KG1 (cell line): ENCODE data around the gene AGBL4.

Experiments used
- DNase-seq: peaks from one replicate; lab custom pipeline; 2025; lab: John Stamatoyannopoulos, UW

Gene AGBL4

DNA sequence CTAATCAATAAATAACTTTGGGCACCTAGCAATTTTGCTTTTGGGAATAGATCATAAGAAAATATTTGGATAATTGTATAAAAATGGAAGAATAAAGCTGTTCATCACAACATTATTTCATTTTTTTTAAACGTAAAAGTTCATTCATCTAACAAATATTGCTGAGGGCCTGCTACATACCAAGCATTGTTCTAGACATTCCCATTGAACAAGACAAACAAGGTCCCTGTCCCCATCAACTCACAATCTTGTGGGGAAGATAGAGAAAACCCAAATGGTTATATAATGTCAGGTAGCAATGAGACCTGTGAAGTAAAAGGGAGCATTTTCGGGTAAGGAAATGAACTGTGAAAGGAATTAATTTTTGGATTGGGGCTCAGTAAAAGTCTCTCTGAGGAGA lies 1193.0 kb downstream of the AGBL4 start:
- DNase-seq, result no peak

DNA sequence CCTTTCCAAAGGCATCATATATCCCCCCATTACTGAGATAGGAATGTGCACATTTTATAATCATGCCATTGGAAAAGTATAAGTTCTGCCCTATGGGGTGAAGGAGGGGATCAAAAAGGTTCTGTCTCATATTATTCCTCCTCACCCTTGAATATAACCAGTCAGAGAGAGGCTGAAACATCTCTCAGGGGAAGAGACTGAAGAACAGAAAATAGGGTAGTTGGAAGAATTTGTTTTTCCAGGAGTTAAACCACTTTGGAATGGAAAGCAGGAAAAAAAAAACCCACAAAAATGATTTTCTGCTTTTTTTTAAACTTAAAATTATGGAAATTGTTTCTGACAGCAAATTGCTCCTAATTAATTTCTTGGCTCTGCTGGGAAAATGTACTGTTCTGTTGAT lies 1194.3 kb downstream of the AGBL4 start:
- no peak for DNase-seq

DNA sequence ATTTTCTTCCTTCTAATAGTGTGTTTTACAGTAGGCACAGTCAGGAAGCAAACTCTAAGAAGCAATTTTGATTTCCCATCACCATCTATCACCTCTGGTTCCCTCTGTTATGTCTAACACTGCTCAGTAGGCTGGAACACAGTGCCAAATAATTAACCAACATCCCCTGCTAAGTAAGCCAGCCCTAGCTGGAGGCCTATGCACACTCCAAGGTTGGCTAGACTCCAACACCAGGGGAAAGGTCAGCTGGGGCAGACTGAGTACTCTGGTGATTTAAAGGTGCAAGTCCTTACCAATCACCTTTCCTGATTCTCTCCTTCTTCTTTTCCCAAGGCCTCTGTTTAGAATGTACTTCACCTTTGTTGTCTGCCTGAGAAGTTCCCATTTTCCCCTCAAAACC lies 1200.6 kb downstream of the AGBL4 start:
- DNase-seq, result no peak

DNA sequence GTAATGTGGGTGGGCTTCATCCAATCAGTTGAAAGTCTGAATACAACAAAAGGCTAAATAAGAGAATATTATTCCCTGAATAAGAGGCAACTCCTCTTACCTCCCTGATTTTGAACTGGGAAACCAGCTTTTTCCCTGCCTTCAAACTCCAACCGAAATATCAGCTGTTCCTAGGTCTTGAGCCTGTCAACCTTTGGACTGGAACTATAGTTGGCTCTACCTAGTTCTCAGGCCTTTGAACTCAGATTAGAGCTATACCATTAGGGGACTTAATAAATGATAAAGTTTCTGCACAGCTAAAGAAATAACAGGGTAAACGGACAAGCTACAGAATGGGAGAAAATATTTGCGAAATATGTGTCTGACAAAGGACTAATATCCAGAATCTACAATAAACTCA lies 1203.3 kb downstream of the AGBL4 start:
- DNase-seq, result no peak

DNA sequence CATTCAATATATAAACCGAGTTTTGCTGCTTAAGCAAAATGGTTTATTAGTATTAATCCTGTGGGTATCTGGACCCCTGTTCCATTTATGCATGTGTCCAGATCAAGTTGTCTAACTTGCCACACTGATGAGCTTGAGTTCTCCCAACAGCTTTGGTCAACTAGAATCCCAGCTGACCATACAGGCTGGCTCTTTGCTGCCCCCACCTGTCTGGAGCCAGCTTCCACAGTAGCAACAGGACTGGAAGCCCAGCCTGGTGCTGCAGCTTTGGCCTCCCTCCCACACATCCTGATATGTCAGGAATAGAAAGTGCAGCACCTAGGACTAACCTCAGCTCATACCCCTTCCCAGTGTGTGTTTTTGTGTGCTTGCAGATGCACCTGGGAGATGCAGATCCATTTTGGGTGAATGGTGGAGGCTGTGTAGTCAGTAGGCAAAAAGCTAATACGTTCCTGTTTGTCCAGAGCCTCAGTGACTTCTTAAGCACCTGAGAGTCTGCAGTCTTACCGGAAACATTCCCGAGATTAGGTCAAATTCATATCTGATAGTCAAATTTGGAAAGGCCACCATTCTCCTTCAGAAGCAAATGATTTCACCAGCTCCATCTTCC lies 1206.1 kb downstream of the AGBL4 start:
- DNase-seq, result peak; percentile 2

DNA sequence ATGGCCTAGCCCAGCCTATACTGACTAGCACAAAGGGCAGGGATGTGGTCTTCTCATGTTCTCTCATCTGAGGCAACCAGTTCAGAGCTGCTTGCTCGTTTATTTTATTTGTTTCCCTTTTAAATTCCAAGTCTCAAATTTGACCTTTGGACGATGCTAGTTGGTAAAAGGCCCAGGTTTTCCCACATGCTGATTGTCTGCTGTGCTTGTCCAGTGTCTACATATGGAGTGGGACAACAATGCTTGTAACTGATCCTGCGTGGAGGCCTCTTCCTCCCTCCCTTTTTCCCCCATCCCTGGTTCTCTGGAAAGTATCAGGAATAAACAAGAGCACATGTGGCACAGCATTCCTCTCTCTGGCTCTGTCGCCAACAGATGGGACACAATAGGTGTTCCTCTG lies 1213.0 kb downstream of the AGBL4 start:
- DNase-seq, result no peak

DNA sequence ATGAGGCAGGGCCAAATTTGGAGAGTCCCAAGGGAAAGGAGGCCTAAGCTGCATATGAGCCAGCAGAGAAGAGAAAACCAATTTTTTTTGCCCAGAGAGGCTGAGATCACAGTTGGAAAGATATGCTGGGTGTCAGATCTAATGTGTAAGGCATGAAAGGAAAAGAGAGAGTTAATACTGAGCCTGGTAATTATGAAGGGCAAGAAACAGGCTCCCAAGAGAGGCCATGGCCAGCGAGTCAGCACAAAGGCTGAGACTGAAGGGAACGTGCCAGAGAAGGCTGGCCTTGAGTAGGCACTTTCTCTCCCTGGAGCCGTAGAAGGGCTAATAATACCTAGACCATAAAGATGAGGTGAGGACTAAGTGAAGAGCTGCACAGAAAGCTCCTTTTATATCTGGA lies 1215.3 kb downstream of the AGBL4 start:
- no peak for DNase-seq

DNA sequence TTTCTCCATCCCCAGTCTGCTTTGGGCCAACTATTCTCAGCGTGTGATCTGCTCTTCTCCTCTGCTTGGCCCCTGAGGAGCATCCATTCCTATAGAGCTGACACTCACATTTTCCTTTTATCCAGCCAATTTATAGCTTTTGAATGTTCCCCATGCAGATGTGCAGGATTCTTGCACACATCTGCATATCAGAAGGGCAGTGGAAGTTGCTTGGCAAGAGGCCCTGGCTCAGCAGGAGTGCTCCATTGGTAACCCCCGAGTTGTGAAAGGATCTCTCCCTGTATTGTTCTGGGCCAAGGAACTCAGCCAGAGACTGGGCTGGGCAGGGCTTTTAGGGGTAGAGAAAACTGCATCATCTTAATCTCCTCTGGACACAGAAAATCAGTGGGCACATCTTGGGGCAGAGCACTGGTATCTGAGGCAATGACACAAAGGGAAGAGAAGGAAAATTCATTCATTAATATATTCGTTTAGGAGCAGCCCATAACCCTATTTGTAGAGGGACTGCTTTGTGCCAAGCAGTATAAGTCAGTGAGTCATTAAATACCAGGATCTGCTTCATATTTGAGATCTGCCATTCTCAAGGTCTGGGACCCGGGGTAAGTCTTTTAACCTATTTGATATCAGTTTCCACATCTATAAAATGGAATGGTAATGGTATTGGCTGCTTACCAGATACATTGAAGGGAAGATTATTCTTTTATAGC lies 1216.0 kb downstream of the AGBL4 start:
- DNase-seq, result no peak

DNA sequence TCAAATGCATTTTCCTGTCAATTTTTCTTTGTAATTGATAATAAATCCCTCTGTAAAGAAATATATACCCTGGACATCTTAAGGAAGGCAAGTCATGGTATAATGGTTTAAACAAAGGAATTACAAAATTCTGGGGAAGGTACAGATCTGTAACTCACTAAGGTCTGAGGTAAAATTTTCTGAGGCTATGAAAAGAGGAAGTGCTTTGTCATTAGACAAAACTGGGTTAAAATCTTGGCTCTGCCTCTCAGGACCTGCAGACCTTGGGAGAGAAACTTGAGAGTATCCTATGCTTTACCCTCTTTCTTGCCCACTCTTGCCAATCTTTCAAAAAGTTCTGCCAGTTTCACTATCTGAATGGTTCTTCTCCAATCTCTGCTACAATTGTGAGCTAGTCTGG lies 1220.3 kb downstream of the AGBL4 start:
- no peak for DNase-seq

DNA sequence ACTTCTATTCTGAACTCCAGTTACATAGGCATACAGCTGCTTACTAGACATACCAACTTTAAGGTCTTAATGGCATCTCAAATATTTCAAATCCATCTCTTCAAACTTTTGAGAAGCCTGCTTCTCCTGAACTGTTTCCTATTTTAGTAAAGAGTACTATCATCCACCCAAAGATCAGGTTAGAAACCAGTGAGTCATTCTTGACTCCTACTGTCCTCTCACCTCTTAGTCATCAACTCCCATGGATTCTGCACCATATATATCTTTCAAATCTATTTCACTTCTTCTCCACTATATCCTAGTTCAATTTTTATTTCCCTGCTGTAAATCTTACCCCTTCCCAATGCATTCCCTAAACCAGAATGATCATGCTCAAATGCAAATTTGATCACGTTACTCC lies 1228.9 kb downstream of the AGBL4 start:
- DNase-seq, result no peak

DNA sequence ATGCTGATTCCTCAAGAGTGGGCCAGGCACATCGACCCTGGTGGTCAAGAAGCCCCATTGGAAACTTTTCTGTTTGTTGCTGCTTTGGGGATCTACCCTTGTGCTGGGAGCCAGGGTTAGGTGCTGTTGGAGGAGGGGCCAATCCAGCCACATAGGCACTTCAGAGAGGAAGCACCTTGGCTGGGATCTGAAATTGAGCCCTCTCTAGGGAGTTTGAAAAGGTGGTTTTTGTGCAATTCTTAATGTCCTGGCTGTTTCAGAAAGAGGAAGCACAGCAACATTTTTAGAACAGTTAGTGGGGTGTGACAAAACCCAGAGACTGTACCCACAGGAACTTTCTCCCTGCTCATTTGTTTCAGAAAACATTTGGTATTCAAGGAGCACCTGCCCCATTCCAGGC lies 1229.9 kb downstream of the AGBL4 start:
- no peak for DNase-seq

DNA sequence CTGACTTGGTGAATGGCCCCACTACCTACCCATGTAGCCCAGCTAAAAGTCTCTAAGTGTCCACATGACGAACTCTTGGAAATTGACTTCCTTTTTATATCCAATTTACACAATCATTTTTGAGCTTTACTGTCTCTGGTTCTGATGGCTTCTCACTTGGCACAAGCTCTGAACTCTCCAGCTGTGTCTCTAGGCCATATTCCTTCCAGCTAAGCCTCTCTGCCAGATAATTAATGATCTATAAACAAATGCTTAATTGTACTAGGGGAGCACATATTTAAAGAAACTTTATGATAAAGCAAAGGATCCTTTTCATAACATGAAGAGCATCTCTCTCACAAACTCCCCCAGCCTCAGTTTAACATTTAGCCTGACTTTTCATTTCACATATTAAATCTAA lies 1230.8 kb downstream of the AGBL4 start:
- DNase-seq, result no peak

DNA sequence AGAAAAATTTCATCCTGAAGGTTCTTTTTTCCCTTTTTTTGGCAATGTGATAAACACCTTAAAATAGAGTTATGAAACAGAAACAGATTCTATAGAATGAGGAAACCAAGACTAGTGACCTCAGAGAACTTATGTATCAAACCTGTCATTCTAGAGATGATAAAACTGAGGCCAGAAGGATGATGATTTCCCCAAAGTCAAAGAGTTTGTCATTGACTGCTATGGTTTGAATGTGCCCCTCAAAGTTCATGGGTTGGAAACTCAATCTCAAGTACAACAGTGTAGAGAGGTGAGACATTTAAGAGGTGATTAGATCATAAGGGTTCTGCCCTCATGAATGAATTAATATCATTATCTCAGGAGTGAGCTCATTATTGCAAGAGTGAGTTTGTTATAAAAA lies 1233.4 kb downstream of the AGBL4 start:
- no peak for DNase-seq

DNA sequence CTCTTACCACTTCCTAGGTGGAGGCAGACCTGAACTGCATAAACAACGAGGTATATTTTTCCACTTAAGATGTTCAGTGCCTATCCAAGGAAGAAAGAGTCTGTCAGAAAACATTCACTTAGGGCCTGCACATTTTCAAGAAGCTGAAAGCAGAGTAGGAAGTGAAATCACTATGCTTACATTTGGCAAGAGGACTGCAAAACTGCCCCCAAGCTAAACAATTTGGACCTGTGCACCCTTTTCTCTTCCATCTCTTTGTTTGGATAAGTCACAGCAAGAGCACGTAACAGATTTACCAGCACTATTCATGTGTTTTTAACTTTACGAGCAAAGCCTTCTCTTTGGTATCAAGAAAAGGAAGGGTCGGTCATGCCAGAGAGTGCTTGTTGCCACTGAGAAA lies 1233.9 kb downstream of the AGBL4 start:
- no peak for DNase-seq

DNA sequence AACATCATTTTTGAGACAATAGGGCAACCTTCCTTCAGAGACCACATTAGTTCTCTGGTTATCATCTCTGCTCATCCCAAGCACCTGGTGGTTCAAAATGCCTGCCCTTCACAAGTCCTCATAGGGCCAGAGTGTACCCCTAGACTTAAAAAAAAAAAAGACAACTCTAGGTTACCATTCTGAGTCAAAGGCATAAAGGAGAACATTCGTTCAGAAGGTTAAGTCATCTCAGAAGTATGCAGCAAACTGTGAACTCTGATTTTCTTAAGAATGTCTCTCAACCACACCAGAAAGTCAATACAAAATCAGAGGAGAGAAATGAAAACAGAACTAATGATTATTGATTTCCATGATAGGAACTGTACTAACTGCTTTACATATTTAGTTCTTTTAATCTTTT lies 1237.9 kb downstream of the AGBL4 start:
- no peak for DNase-seq

DNA sequence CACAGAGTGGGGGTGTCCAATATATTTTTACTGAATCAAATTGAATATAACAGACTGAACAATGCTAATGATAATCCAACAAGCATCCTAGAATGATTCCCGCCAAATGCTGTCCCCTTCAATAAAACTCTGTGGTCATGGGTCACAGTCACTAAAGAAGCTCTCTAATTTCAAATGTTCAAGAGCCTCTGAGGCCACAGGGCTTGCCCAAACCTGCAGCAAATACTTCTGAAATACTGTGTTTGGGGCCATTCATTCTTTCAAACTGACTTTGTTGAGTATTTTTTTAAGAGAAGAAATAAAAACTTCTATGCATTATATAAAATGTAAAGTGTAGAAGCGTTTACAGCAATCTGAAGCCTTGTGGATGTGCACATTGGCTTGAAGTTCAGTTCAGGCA lies 1239.5 kb downstream of the AGBL4 start:
- no peak for DNase-seq

DNA sequence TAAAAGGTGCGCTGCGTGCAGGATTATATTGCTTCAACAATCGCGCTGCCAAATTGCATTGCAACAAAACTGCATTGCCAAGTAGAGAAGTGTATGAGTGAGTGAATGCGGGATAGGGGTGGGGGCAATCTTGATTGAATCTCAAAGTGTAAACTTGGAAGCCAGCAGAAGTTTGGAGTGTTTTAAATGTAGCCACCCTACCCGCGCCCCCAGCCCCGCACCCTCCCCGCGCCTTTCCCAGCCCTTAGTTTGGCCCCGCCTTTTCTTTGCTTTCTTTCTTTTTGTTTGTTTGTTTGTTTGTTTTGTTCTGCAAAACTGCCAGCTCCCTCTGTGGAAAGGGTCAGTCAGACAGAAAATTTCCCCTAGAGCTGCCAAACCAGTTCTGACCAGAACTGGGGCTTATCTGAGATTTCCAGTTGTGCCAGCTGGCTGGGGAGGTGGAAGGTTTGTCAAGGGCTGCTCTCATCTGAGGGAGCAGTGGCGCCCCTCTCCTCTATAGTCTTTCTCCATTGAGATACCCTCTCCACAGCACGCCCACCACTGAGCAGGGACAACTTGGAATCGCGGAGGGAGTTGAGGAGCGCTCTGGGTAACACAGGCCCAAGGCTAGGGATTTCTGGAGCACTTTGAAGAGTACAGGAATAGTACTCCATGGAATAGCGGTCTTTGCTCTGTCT lies 1246.4 kb downstream of the AGBL4 start:
- no peak for DNase-seq

DNA sequence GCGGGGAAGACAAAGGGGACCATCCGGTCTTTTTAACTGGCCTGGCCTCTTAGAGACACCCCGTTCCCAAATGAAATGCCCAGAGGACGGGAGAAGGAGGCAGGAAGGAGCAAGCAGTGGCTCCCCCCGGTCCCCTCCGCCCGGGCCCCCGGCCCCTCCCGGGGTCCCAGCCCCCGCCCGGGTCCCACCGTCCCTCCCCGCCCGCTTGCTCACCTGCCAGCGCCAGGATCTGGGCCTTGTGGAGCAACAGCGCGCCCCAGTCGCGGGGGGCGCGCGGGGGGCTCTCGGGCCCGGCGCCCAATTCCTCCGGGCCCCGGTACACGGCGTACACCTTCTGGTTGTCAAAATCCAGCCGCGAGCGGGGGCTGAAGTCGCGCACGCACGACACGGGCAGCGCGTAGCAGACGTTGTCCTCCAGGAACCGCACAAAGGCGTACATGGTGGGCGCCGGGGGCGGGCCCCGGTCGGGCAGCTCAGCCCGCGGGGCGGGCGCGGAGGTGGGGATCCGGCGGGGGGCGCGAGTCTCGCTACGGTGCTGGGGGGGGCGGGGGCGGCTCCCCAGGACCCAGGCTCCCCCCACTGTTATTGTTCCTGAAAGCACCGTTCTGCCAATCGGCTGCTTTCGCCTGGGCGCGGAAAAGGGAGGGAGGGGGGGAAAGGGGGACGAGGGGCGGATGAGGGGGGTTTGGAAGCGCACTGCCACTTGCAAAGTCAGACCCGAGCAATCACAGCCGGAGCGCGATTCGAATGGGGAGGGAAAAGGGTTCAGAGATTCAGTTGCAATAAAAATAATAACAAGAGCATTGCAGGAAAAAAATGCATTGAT lies 1247.1 kb downstream of the AGBL4 start, which contains the start of gene BEND5:
BEND5 (minus strand) TSS at position 499 of the 826 bp plus-strand sequence; CDS start at position 439, 60 bp downstream.
- no peak for DNase-seq

DNA sequence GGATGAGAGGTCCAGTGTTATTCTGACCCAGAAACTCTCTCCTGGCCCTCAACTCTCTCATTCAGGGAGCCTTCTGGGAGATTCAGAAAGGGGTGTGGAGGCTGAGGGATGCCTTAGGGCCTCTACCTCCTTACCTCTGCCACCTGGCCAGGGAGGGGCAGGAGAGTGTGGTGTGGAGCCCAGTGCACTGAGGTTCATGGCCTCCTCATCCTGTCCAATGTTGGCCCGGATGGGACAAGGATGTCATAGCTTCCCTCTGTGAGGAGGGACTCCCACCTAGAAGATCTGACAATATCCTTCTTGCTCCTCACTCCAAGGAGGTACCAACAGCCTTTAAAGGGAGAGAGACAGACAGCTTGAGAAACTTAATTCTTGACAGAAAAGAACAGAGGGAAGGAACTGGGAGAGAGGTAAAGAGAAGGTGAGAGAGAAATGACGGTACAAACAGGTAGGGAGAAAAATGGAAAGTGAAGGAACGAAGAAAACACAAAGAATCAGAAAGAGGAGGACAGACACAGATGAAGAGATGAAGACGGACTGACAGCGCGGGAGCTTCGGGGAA lies 1247.8 kb downstream of the AGBL4 start:
- no peak for DNase-seq

DNA sequence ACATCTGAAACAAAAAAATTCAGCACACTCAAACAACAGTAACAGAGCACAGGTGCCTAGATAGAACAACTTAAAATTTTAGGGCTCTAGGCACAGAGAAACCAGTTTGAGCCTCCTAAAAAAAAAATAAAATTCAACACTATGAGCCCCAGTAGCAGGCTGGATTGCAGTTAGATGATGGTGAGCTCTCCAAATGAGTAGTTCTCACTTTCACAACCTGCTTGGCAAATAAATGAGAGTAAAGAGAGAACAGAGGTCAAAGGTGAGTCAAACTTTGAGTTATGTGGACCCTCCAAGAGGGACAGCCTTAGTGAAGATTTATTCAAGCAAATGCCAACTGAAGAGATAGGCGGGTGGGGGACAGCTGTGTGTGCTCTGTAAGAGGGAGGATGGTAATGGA lies 1250.6 kb downstream of the AGBL4 start:
- DNase-seq, result no peak

DNA sequence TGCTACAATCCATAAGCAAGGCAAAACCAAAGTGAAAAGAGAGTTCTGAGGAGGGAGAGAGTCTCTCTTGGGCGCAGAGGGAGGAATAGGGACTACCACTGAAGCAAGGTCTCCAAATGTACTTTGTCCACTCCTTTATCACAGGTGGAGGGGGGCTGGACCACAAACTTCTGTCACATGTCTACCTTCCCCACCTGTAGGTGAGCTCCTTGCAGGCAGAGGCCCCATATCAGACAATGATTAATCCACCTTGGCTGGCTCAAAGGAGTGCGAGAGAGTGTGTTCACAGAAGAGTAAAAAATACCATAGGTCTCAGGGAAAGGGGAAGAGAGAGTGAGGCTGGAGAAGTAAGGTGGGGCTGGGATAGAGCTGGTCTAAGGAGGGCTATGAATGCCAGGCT lies 1251.5 kb downstream of the AGBL4 start:
- no peak for DNase-seq

DNA sequence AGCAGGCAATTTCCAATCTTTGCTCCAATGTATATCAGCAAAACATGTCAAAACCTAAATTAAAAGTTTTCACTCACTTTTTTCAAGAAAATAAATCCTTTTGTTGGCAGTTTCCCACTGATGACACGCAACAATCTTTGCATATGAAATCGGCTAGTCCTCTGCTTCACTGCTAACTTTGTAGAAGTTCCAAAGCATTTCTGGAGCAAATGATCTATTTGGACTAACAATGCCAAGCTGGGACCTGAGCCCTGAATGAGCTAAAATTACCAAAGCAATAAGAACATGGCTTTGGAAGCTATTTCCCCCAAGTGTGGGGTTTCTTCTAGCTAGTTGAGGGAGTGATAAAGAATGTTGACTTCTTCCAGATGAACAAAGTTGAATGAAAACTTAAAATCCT lies 1252.2 kb downstream of the AGBL4 start:
- no peak for DNase-seq
